PFSK-1 (cell line): ENCODE results near the gene UQCR10.

ENCODE experiments used
- FOXP2 ChIP-seq: optimal IDR thresholded peaks from 2 replicates; pipeline ENCODE3; 2011; ENCODE audit warnings: borderline replicate concordance, control low read depth, inconsistent platforms; ENCODE audit not compliant: insufficient read depth; ENCODE audit errors: extremely low read length, extremely low read depth
- POLR2AphosphoS5 ChIP-seq: IDR thresholded peaks from 2 replicates; pipeline ENCODE4 v1.6.1; 2012; ENCODE audit warnings: low read depth, mild to moderate bottlenecking, control low read depth, low read length, moderate library complexity
- SIN3A ChIP-seq: IDR thresholded peaks from 2 replicates; pipeline ENCODE4 v1.6.1; 2012; ENCODE audit warnings: mild to moderate bottlenecking, low read length, moderate library complexity, borderline replicate concordance; ENCODE audit not compliant: insufficient read depth
- TAF1 ChIP-seq: IDR thresholded peaks from 2 replicates; pipeline ENCODE4 v1.6.1; 2012; ENCODE audit warnings: low read length, control low read depth, borderline replicate concordance; ENCODE audit not compliant: insufficient read depth
- TF ChIP-seq, protein P1 (sequence below), 2 experiments: IDR thresholded peaks; 2 replicates each; pipeline versions ENCODE4 v1.6.1 to v1.8.0; 2011 to 2012; ENCODE audit warnings: low read depth in 2 of 2, low read length in 2 of 2, control low read depth in 1 of 2, inconsistent platforms in 1 of 2, mild to moderate bottlenecking in 1 of 2, moderate library complexity in 1 of 2; ENCODE audit not compliant: insufficient read depth in 1 of 2

Gene UQCR10

GRCh38 chr22:29720811-29721323 lies 46.3 kb upstream of the UQCR10 start:
- TF ChIP-seq SIN3A (no peak), TAF1 (no peak), FOXP2 (no peak), POLR2AphosphoS5 (no peak)
- TF ChIP-seq, protein P1, sequence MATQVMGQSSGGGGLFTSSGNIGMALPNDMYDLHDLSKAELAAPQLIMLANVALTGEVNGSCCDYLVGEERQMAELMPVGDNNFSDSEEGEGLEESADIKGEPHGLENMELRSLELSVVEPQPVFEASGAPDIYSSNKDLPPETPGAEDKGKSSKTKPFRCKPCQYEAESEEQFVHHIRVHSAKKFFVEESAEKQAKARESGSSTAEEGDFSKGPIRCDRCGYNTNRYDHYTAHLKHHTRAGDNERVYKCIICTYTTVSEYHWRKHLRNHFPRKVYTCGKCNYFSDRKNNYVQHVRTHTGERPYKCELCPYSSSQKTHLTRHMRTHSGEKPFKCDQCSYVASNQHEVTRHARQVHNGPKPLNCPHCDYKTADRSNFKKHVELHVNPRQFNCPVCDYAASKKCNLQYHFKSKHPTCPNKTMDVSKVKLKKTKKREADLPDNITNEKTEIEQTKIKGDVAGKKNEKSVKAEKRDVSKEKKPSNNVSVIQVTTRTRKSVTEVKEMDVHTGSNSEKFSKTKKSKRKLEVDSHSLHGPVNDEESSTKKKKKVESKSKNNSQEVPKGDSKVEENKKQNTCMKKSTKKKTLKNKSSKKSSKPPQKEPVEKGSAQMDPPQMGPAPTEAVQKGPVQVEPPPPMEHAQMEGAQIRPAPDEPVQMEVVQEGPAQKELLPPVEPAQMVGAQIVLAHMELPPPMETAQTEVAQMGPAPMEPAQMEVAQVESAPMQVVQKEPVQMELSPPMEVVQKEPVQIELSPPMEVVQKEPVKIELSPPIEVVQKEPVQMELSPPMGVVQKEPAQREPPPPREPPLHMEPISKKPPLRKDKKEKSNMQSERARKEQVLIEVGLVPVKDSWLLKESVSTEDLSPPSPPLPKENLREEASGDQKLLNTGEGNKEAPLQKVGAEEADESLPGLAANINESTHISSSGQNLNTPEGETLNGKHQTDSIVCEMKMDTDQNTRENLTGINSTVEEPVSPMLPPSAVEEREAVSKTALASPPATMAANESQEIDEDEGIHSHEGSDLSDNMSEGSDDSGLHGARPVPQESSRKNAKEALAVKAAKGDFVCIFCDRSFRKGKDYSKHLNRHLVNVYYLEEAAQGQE (IDR thresholded peaks at IDR 0.05; ENCODE audit: insufficient read depth in 1 of 2, low read depth in 2 of 2, low read length in 2 of 2) = no peak

DNA sequence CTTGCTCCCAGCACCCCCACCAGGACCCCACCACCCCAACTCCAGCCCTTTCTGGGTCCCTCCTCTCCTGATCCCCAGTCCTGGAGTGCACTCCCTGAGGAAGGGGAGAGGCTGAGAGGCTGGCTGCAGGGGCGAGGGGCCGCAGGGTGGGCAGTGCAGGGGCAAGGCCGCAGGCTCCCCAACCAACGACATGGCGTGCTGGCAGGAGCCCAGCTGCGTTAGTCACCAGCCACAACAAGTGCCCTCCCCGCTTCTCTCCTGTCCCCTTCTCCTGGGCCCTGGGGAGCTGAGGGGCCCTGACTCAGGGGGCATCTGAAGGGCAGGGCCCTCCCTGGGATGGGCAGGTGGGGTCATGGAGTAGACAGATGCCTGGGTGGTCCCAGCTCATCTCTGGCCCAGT lies 45.0 kb upstream of the UQCR10 start:
- TF ChIP-seq FOXP2 (no peak), SIN3A (no peak), TAF1 (no peak), POLR2AphosphoS5 (no peak)
- TF ChIP-seq, protein P1 (IDR thresholded peaks at IDR 0.05; ENCODE audit: insufficient read depth in 1 of 2, low read depth in 2 of 2, low read length in 2 of 2) = no peak

DNA sequence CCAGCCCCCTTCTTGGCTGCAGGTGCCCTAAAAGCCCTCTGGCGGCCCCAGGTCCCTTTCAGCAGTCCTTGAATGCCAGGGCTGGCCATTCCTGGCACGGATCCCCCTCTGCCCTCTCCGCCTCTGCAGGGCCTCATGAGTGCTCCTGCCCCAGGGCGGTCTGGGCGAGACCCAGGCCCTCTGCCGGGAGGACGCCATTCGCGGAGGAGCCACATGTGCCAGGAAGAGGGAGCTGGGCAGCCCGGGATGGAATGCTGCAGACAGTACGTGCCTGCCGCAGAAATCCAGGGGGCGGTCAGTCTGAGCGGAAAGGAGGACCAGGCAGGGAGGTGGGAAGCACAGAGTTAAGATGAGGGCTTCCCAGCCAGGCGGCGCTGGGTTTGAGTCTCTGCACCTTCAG lies 44.6 kb upstream of the UQCR10 start:
- TF ChIP-seq SIN3A (no peak), TAF1 (no peak), FOXP2 (no peak), POLR2AphosphoS5 (no peak)
- TF ChIP-seq, protein P1 (IDR thresholded peaks at IDR 0.05; ENCODE audit: insufficient read depth in 1 of 2, low read depth in 2 of 2, low read length in 2 of 2) = no peak

DNA sequence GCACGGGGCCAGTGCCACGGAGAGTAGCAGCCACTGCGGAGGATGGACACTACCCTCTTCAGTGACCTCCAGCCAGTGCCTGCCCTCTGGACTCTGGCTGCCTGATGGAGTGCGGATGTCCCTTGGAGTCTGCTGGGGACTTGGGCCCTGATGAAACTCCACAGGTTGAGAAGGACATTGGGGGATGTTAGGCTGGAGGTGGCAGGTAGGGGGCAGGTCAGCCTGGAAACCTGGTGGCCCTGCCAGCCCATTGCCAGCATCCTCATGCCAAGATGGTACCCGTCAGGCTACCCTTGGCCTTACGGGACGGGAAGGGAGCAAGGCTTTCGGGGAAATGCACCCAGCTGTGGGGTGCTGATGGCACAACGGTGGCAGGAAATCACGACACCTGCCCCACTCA lies 43.4 kb upstream of the UQCR10 start:
- TF ChIP-seq SIN3A = no peak
- TF ChIP-seq TAF1 = no peak
- no peak for TF ChIP-seq POLR2AphosphoS5
- no peak for TF ChIP-seq FOXP2
- TF ChIP-seq, protein P1 (IDR thresholded peaks at IDR 0.05; ENCODE audit: insufficient read depth in 1 of 2, low read depth in 2 of 2, low read length in 2 of 2) = no peak

DNA sequence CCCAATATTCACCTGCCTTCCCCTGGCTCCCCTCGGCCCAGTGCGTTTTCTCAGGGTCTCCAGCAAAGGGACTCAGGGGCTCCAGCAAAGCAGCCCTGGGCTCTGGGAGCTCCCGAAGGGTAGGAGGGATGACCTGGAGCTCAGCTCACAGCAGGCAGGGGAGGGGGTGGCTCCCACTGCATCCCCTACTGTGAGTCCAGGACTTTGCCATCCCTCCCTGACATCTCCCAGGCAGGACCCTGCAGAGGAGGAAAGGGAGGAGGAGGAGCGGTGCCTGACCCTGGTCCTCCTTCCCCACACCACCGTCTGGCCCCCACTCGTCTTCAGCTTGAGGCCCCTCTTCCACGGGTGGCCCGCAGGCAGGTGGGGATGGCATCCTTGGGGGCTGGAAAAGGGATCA lies 42.3 kb upstream of the UQCR10 start:
- TF ChIP-seq, protein P1 (IDR thresholded peaks at IDR 0.05; ENCODE audit: insufficient read depth in 1 of 2, low read depth in 2 of 2, low read length in 2 of 2) = no peak
- TF ChIP-seq POLR2AphosphoS5 = no peak
- TF ChIP-seq FOXP2 = no peak
- no peak for TF ChIP-seq TAF1
- no peak for TF ChIP-seq SIN3A
